GM19372 (cell line): Measurements from ENCODE around the gene WFIKKN2.
"Not testable (repeated sequence)": the region's sequence is repeated elsewhere in the genome, so short reads cannot be mapped to it uniquely, and the experiment has no call there.

ENCODE experiments used
- ATAC-seq: cut with Tn5 transposase; IDR thresholded peaks from one replicate; pipeline ENCODE4 v1.9.1; 2021; ENCODE audit warnings: mild to moderate bottlenecking, low read depth, moderate library complexity; ENCODE audit not compliant: unreplicated experiment

Gene WFIKKN2

GRCh38 chr17:50835301-50836234 lies at the start of gene WFIKKN2:
WFIKKN2 (plus strand) TSS chr17:50835586; CDS start chr17:50835938, 352 bp downstream.
- no peak for ATAC-seq

- ATAC-seq, result no peak
Measured at GRCh38 chr17:50785946-50786570, 49.3 kb upstream of the WFIKKN2 start.

- ATAC-seq, result no peak
Measured at GRCh38 chr17:50787106-50787505, 48.3 kb upstream of the WFIKKN2 start.

GRCh38 chr17:50790618-50791017 lies 44.8 kb upstream of the WFIKKN2 start:
- ATAC-seq, result no peak

GRCh38 chr17:50792132-50792531 lies 43.3 kb upstream of the WFIKKN2 start:
- no peak for ATAC-seq

- no peak for ATAC-seq
Measured at GRCh38 chr17:50793007-50793406, 42.4 kb upstream of the WFIKKN2 start.

GRCh38 chr17:50794361-50794760 lies 41.0 kb upstream of the WFIKKN2 start:
- no peak for ATAC-seq

- ATAC-seq, result no peak
Measured at GRCh38 chr17:50797135-50797810, 38.1 kb upstream of the WFIKKN2 start.

- no peak for ATAC-seq
Measured at GRCh38 chr17:50798424-50799288, 36.7 kb upstream of the WFIKKN2 start.

- ATAC-seq, result no peak
Measured at GRCh38 chr17:50799582-50799981, 35.8 kb upstream of the WFIKKN2 start.

GRCh38 chr17:50800196-50800700 lies 35.1 kb upstream of the WFIKKN2 start:
- ATAC-seq, result no peak

- ATAC-seq, result no peak
Measured at GRCh38 chr17:50802609-50803571, 32.5 kb upstream of the WFIKKN2 start.

- no peak for ATAC-seq
Measured at GRCh38 chr17:50803676-50804075, 31.7 kb upstream of the WFIKKN2 start.

GRCh38 chr17:50804749-50805475 lies 30.5 kb upstream of the WFIKKN2 start:
- ATAC-seq, result not testable (repeated sequence)

- ATAC-seq, result no peak
Measured at GRCh38 chr17:50805486-50805885, 29.9 kb upstream of the WFIKKN2 start.

- ATAC-seq, result no peak
Measured at GRCh38 chr17:50806141-50806643, 29.2 kb upstream of the WFIKKN2 start.

- ATAC-seq, result no peak
Measured at GRCh38 chr17:50807009-50807408, 28.4 kb upstream of the WFIKKN2 start.

GRCh38 chr17:50807675-50808074 lies 27.7 kb upstream of the WFIKKN2 start:
- no peak for ATAC-seq
